HFF-Myc (cell line): ENCODE measurements around the gene AGAP1.

ENCODE experiments used
- DNase-seq: peaks from one replicate; pipeline ENCODE4 v3.0.0-alpha.2; 2011; ENCODE audit warnings: low read depth; ENCODE audit errors: extremely low read depth
- H3K4me3 ChIP-seq: replicated peaks from 2 replicates; pipeline ENCODE4 v1.5.1; 2011; ENCODE audit warnings: low read depth, mild to moderate bottlenecking, control low read depth, low read length
- TF ChIP-seq, protein P1 (sequence below): IDR thresholded peaks from 2 replicates; pipeline ENCODE4 v1.5.1; 2012; ENCODE audit warnings: mild to moderate bottlenecking, low read depth, low read length, control low read depth; ENCODE audit errors: missing control alignments

AGAP1 gene

GRCh38 chr2:235579128-235579527 lies 85.3 kb downstream of the AGAP1 start:
- DNase-seq: no peak
- no peak overlapping the region for H3K4me3 ChIP-seq
- TF ChIP-seq, protein P1, sequence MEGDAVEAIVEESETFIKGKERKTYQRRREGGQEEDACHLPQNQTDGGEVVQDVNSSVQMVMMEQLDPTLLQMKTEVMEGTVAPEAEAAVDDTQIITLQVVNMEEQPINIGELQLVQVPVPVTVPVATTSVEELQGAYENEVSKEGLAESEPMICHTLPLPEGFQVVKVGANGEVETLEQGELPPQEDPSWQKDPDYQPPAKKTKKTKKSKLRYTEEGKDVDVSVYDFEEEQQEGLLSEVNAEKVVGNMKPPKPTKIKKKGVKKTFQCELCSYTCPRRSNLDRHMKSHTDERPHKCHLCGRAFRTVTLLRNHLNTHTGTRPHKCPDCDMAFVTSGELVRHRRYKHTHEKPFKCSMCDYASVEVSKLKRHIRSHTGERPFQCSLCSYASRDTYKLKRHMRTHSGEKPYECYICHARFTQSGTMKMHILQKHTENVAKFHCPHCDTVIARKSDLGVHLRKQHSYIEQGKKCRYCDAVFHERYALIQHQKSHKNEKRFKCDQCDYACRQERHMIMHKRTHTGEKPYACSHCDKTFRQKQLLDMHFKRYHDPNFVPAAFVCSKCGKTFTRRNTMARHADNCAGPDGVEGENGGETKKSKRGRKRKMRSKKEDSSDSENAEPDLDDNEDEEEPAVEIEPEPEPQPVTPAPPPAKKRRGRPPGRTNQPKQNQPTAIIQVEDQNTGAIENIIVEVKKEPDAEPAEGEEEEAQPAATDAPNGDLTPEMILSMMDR: no peak

GRCh38 chr2:235580426-235581157 lies 86.7 kb downstream of the AGAP1 start:
- no peak for DNase-seq
- TF ChIP-seq, protein P1: no peak
- H3K4me3 ChIP-seq: no peak overlapping the region

DNA sequence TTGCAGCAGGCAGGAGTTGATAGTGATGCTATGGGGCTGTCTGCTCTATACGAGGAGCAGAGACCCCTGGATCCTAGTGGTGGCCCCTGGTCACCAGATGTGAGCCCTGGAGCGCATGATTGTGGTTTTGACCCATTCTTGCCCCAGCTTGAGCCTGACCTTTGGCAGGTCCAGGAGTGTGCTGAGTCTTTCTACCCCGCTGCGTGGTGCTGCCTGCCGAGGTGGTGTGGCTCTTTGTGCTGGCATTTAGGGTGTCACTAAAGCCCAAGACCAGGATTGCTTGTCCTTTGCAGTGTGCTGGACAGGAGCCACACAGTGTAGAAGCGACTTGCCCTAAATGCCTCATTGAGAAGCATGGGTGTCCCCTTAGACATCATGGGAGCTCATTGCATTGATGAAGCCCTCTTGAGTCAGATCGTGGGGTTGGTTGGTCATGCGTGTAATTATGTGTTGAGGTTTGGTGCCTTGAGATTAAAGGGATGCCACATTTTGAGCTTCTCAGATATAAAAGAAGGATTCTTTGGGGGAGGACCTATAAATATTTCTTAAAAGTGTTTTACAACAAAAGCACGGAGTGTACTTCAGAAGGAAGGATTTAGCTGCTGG lies 88.3 kb downstream of the AGAP1 start:
- DNase-seq: no peak
- H3K4me3 ChIP-seq: no peak overlapping the region
- TF ChIP-seq, protein P1: no peak

DNA sequence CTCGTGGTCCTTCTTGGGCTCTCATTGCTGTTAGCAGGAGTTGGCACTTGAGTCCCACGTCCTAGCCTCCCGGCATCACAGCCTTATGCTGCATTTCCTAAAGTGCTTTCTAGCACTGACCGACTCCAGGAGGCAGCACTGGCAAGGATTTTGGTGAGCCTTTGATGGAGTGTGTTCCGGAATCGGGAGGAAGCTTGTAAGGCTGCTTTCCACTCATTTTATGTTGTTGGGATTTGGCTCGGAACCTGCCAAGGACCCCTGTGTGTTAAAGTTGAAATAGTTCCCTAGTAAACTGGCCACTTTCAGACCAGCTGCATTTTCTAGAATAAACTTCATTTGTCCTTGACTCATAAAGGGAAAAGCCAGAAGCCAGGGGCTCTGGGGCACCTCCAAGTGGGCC lies 88.9 kb downstream of the AGAP1 start:
- TF ChIP-seq, protein P1: no peak
- no peak for DNase-seq
- H3K4me3 ChIP-seq: no peak overlapping the region

DNA sequence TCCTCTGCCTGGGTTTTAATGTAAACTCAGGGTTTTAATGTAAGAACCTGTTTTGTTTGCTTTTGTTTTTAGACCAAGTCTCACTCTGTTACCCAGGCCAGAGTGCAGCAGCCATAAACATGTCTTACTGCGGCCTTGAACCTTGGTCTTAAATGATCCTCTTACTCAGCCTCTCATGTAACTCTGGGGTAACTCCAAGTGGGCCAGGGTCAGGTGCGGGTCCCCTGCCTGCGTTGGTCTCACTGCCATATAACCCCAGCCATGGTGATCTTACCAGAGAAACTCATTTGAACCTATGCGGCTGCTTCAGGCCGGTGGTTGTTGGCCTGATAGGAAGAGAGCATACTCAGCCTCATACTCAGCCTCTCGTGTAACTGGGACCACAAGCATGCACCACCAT lies 89.3 kb downstream of the AGAP1 start:
- no peak for DNase-seq
- TF ChIP-seq, protein P1: no peak
- H3K4me3 ChIP-seq: no peak overlapping the region

DNA sequence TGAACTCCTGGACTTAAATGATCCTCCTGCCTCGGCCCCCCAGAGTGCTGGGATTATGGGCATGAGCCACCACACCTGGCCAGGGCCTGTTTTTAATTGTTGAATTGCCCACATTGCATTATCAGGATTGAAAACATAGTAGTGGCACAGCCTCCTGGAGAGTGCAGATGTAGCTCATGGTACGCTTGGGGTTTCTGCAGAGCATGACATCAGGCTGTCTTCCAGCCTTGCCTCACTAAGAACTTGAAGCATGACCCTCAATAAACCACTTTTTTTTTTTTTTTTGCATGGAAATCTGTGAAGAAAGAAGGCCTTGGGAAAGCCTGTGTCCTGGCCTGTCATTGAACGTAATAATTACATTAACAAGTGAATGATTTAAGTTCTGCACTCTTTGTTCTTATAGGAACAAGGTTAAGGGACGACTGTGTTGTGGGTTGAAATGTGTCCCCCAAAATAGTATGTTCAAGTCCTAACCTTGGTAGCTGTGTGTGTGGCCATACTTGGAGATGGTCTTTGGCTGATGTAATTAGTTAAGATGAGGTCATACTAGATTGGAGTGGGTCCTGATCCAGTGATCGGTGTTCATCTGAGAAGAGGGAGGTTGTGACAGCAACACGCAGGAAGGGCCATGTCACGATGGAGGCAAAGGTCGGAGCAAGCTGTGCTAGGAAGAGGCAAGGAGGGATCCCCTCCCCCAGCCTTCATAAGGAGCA lies 90.2 kb downstream of the AGAP1 start:
- TF ChIP-seq, protein P1: no peak
- H3K4me3 ChIP-seq: no peak overlapping the region
- DNase-seq: no peak
